AG10803 (cell line): Measurements from ENCODE around the gene SENP1.
"Not testable (repeated sequence)": the region's sequence is repeated elsewhere in the genome, so short reads cannot be mapped to it uniquely, and the experiment has no call there.

ENCODE experiments used
- DNase-seq: peaks from one replicate; pipeline ENCODE4 v3.0.0; 2010; ENCODE audit warnings: low read depth
- H3K4me3 ChIP-seq: 2 replicates; pipeline ENCODE4 v1.5.1; 2011; ENCODE audit warnings: mild to moderate bottlenecking, low read length, control low read depth
- CTCF ChIP-seq: conservative IDR thresholded peaks from 2 replicates; pipeline ENCODE4 v1.5.1; 2011; ENCODE audit warnings: mild to moderate bottlenecking, low read length, control low read depth, inconsistent platforms

The SENP1 gene

GRCh38 chr12:48122065-48122834, 16.4 kb upstream of the SENP1 start:
- DNase-seq: no peak
- TF ChIP-seq CTCF: no peak
- H3K4me3 ChIP-seq: no peak overlapping the region

GRCh38 chr12:48121522-48121921, 15.6 kb upstream of the SENP1 start:
- DNase-seq: no peak
- TF ChIP-seq CTCF: no peak
- H3K4me3 ChIP-seq: no peak overlapping the region

GRCh38 chr12:48119834-48120195, 13.9 kb upstream of the SENP1 start:
- DNase-seq: no peak
- TF ChIP-seq CTCF: no peak
- peak overlapping the region; percentile 95 for H3K4me3 ChIP-seq

- no peak for TF ChIP-seq CTCF
- H3K4me3 ChIP-seq: peak within 1 kb of the TSS; percentile 95
- DNase-seq: peak; percentile 87
Measured at GRCh38 chr12:48119078-48119833, 13.4 kb upstream of the SENP1 start, which contains the start of gene PFKM. Gene PFKM, plus strand, starts transcription at chr12:48119364. Its CDS starts 3,411 bp downstream, at chr12:48122775.

- no peak for TF ChIP-seq CTCF
- H3K4me3 ChIP-seq: peak overlapping the region; percentile 95
- no peak for DNase-seq
Measured at GRCh38 chr12:48118284-48118871, 12.5 kb upstream of the SENP1 start.

- H3K4me3 ChIP-seq: no peak overlapping the region
- DNase-seq: no peak
- no peak for TF ChIP-seq CTCF
Measured at GRCh38 chr12:48115957-48116356, 10.1 kb upstream of the SENP1 start.

GRCh38 chr12:48111312-48111693, 5.4 kb upstream of the SENP1 start:
- not testable (repeated sequence) for H3K4me3 ChIP-seq, DNase-seq
